Activated naive CD8-positive, alpha-beta T cell treated with anti-CD3 and anti-CD28 coated beads, Interleukin-2, amount 10 ng/mL, durations not matched to agents 7 days and 5 days (primary cell): ENCODE data around the gene AJAP1. TPM values are rescaled to one million over a fixed set of nuclear protein-coding genes. Genes with fewer than 3 reads are reported as not detected.

Experiments
- ATAC-seq: fragments of 150-1000 bp; cut with Tn5 transposase; one replicate; pipeline ENCODE4 v1.10.0; 2021; ENCODE audit warnings: low read depth, moderate library complexity
- POLR2A ChIA-PET: fragments of 350-600 bp; sonication (Branson Sonifier 250); formaldehyde crosslinking; loops from one replicate; lab custom pipeline; 2021; ENCODE audit warnings: antibody characterized with exemption; lab: Charles Lee
- DNase-seq: peaks from one replicate; pipeline ENCODE4 v3.0.0; 2021
- H3K27ac Mint-ChIP-seq: one replicate; pipeline ENCODE4 v1.8.0; 2022; ENCODE audit warnings: mild to moderate bottlenecking, mixed read lengths
- H3K27me3 Mint-ChIP-seq: one replicate; pipeline ENCODE4 v1.8.0; 2022; ENCODE audit warnings: mild to moderate bottlenecking, moderate library complexity, mixed read lengths
- H3K36me3 Mint-ChIP-seq: one replicate; pipeline ENCODE4 v1.8.0; 2021; ENCODE audit warnings: mild to moderate bottlenecking, mixed read lengths
- H3K4me1 Mint-ChIP-seq: one replicate; pipeline ENCODE4 v1.8.0; 2021; ENCODE audit warnings: mixed read lengths
- H3K4me3 Mint-ChIP-seq: one replicate; pipeline ENCODE4 v1.8.0; 2022; ENCODE audit warnings: mild to moderate bottlenecking, moderate library complexity, mixed read lengths
- H3K9me3 Mint-ChIP-seq: one replicate; pipeline ENCODE4 v1.8.0; 2021; ENCODE audit warnings: mixed read lengths
- total RNA-seq, 2 experiments: library from RNA; stranded (reverse); gene quantifications; one replicate each; pipeline ENCODE4 v1.2.3, GENCODE V29; 2021

The AJAP1 gene
- total RNA-seq, 2 experiments from 2014 or later = not detected

DNA sequence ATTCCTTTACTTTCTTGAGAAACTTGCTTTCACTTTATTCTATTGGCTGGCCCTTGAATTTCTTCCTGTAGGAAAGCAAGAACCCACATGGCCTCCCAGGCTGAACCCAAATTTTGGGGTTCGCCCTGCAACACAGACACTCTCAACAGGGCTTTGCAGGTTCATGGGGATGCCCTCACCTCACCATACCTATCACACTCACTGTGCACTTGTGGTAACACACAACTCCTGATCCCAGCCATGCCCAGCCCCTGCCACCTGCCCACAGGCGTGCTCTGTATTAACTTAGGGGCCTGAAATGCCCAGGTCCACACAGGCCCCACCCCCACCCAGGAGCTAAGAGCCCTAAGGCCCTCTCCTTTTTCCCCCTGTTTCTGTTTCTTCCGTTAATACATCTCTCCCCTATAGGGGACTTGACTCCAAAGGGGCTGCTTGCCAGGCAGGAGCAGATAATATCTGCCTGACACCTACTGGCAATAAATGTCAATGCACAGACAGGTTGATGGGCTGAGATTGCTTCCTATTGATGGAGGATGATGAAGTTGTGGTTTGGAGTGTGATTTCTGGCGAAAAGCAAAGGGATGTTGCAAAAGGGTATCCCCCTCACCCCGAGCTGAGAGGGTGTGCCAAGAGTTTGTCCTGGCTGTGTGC lies 171.5 kb downstream of the AJAP1 start:
- H3K27ac Mint-ChIP-seq = no peak overlapping the region

DNA sequence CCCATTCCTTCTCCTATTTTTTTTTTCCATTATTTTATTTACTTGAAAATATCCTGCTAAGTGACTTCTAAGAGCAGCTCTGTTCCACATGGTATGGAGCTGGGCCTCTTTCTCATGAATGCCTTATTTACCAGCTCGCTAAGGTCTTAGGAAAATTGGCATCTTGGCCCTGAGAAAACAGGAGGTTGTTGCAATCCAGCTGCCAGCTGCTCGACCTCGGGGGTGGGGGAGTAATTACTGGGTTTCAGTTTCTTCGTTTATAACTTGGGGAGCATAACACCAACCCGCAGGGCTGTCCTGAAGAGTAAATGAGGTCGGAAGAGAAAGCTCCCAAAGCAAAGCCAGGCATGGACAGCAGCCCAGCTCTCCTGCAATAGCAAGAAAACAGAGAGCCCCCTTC lies 176.3 kb downstream of the AJAP1 start:
- Mint-ChIP-seq H3K36me3 (no peaks in the 10 kb centered on the region), H3K27ac (no peak overlapping the region), H3K27me3 (no peaks in the 10 kb centered on the region), H3K9me3 (no peaks in the 10 kb centered on the region), H3K4me1 (no peaks in the 10 kb centered on the region), H3K4me3 (no peak overlapping the region)
- DNase-seq (no peak), ATAC-seq (no peak)
- POLR2A ChIA-PET = no interaction called here

More for the DNA sequence above, 171.5 kb downstream of the AJAP1 start:
- Mint-ChIP-seq H3K4me3 (no peak overlapping the region), H3K4me1 (no peaks in the 10 kb centered on the region), H3K27me3 (no peaks in the 10 kb centered on the region), H3K36me3 (no peaks in the 10 kb centered on the region), H3K9me3 (no peaks in the 10 kb centered on the region)
- POLR2A ChIA-PET = no interaction called here
- ATAC-seq = no peak
- DNase-seq = no peak

DNA sequence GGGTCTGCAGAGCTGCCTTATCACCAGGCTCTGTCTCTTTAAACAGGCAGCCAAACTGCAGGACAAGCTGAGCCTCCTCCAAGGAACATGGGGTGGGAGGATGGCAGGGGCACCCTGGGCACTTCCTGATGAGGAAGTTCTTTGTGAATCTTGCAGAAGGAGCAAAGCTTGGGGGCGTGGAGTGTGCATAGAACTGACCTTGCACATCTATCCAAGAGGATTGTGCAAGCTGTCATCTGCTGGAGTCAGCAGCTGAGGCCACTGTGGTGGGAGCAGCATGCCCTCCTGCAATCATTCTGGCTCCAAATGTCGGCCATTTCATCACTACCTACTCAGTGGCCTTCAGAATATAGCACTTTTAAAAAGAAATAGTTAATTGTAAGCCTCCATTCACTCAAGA lies 182.2 kb downstream of the AJAP1 start:
- H3K27me3 Mint-ChIP-seq = peaks cover 2% of the 10 kb centered on the region
- no peak overlapping the region for H3K27ac Mint-ChIP-seq
- POLR2A ChIA-PET = no interaction called here
- H3K4me3 Mint-ChIP-seq = no peak overlapping the region
- no peaks in the 10 kb centered on the region for H3K36me3 Mint-ChIP-seq
- no peak for ATAC-seq
- H3K4me1 Mint-ChIP-seq = no peaks in the 10 kb centered on the region
- peaks cover 6% of the 10 kb centered on the region for H3K9me3 Mint-ChIP-seq
- no peak for DNase-seq

DNA sequence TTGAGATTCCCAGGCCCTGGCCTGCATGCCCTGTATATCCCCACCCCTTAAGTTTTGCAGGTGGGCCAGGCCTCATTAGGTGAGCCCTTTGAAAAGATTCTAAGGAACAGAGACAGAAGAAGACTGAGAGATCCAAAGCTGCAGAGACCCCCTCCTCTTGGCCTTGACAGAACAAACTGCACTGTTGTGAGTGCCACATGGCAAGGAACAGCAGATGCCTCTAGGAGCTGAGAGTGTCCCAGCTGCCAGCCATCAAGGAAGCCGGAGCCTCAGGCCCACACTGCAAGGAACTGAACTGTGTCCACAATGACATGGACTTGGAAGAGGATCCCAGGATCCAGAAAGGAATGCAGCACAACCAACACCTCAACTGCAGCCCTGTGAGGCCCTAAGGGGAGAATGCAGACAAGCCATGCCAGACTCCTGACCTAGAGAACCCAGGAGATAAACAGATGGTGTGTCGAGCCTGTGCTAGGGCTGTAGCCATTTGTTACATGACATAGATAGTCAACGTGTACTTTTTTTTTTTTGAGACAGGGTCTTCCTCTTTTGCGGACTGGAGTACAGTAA lies 182.7 kb downstream of the AJAP1 start:
- no peak for ATAC-seq
- H3K4me1 Mint-ChIP-seq = no peaks in the 10 kb centered on the region
- no peak overlapping the region for H3K27ac Mint-ChIP-seq
- no peak for DNase-seq
- POLR2A ChIA-PET = no interaction called here
- peaks cover 6% of the 10 kb centered on the region for H3K9me3 Mint-ChIP-seq
- no peaks in the 10 kb centered on the region for H3K36me3 Mint-ChIP-seq
- no peak overlapping the region for H3K4me3 Mint-ChIP-seq
- H3K27me3 Mint-ChIP-seq = peaks cover 2% of the 10 kb centered on the region

GRCh38 chr1:4837752-4838151 lies 183.3 kb downstream of the AJAP1 start:
- POLR2A ChIA-PET = no interaction called here
- Mint-ChIP-seq H3K9me3 (peaks cover 6% of the 10 kb centered on the region), H3K36me3 (no peaks in the 10 kb centered on the region), H3K27ac (no peak overlapping the region), H3K27me3 (peaks cover 2% of the 10 kb centered on the region), H3K4me1 (no peaks in the 10 kb centered on the region), H3K4me3 (no peak overlapping the region)
- ATAC-seq (no peak), DNase-seq (no peak)

GRCh38 chr1:4838231-4838630 lies 183.8 kb downstream of the AJAP1 start:
- POLR2A ChIA-PET = no interaction called here
- Mint-ChIP-seq H3K36me3 (no peaks in the 10 kb centered on the region), H3K27ac (no peak overlapping the region), H3K4me1 (no peaks in the 10 kb centered on the region), H3K9me3 (peaks cover 6% of the 10 kb centered on the region), H3K27me3 (peaks cover 2% of the 10 kb centered on the region), H3K4me3 (no peak overlapping the region)
- no peak for DNase-seq
- ATAC-seq = no peak
